ENCODE results near the gene PLCB1.
"Not testable (repeated sequence)": the region's sequence is repeated elsewhere in the genome, so short reads cannot be mapped to it uniquely, and the experiment has no call there.

The PLCB1 gene

DNA sequence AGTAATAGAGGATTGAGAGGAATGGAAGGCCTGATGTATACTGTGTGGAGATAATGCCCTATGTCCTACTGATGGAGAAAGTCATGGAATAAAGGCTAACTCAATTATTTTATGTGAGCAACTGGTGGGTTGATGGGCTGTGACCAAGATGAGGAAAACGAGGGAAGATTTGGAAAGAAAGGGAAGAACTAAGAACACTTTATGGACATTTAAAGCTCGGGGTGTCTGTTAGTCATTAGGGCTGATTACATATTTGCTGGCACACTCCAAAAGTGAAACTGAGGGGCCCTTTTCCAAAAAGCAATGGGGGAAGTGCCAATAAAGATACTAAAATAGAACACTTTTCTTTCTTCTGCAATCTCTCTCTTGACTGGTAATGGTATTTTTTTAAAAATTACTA, 439.5 kb downstream of the PLCB1 start:
- no peak for DNase-seq

DNA sequence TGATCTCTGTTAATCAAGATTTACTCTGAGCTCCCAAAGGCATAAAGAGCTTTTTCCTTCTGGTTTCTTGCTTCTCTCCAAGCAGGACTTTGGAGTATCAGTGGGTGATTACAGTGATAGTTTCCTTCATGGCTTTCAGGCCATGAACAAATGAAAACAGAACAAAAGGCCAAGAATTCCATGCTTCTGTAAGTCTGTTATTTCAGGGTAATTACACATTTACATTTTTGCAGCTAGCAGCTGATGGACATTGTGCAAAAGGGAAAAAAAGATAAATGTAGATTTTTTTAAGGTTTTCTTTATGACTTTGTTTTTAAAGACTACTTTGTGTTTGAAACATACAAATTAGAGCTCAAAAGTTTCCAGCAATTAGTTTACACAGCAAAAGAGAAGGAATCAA, 441.6 kb downstream of the PLCB1 start:
- DNase-seq, result no peak

DNA sequence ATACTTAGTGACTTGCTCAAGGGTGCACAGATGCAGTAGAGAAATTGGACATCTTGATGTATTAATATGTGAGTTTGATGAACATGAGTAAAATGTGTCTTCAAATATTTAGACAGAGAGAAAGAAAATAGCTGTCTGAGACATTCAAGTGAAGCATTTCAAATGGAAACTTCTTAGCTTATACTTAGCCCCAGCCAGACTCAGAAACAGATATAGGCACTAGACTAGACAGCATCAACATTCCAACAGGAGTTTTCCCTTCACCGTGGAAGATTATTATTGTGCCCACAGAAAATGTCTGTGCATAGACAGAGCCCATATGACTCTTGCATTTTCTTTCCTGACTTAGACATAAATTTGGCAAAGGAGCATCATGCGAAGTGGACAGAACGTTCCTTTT, 443.0 kb downstream of the PLCB1 start:
- no peak for DNase-seq

DNA sequence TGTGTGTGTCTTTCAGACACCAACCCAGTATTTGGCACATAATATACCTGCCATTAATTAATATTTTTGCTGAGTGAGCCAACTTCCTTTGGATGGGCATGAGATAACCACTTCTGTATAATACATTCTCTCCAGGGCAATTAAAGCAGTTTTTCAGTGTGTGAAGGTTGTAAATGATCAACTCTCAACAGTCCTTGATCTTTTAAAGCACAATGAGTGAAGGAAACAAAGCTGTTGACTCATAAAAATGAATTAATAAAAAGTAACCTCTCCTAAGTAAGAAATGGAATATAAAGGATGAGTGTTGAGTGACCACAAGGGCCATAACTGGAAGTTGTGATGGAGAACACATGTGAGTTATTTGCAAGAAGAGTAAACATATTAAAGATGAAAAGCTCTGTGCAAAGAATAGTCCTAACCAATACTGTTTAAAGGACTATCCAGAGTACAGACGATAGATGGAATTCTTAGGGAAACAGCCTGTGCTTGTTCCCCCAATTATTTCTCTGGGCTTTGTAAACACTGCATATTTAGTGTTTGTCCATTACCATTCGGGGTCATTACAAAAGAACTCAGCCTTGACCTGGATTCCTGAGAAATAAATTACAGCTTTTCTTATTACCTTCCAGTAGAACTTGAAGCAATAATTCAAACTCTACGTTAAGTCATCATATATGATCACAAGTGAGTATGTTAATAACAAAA, 446.2 kb downstream of the PLCB1 start:
- DNase-seq, result no peak

DNA sequence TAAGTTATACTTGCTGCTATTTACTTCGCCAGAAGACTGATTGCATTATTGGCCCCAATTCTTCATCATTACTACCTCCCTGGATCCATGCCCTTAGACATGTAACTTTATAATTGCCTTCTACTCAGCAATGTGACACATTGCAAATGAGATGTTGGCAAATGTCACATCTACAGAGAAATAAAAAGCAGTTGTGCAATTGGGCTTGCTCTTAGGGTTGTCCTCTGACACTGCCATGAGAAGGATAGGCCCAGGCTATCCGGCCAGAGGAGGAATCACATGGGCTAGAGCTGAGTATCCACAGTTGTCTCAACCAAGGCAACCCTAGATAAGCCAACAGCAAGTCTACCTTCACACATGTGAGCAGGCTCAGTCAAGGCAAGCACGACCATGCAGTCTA, 447.0 kb downstream of the PLCB1 start:
- DNase-seq, result no peak

DNA sequence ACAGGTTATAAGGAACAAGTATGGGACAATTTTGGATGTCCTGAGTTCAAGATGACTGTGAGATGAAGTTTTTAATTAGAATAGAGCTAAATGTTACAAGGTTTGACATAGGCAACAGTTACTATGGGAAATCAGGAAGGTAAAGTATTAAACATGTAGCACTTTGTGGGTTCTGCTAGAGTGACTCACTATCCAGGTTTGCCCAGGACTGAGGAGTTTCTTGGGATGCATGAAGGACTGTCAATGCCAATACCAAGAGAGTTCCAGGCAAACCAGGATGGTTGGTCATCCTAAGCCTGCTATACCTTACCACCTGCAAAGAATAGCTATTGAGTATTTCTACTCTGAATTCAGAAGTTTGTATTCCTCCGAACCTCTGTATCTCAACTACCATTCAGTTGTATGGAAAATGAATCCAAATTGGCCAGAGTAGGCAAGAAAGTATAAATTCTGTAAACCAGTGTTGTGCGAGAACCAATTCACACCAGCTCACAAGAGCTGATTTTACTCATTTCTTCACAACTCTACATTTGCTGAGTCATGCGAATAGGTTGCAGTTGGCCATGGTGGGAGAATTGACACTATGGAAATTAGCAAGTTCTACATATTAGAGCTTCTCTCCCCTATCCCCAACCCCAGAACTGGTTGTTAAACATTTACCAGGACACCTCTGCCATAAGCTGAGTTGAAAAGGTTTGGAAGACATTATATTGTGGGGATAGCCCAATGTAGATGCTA, 449.5 kb downstream of the PLCB1 start:
- DNase-seq, result no peak

DNA sequence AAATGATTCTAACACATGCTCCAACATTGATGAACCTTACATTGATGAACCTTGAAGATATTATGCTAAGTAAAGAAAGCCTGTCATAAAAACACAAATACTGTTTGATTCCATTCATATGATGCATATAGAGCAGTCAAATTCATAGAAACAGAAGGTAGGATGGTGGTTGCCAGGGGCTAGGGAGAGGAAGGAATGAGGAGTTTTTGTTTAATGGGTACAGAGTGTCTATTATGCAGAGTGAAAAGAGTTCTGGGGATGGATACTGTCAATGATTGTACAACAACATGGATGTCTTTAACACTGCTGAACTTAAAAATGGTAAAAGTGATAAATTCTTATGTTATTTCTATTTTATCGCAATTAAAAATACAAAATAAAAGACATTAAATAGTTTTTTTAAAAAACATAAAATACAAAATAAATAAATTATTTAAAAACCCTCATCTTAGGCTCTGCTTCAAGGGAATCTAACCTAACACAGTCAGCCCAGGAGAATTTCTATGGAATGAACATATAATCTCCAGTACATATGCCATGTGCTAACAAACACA, 451.0 kb downstream of the PLCB1 start:
- DNase-seq, result no peak

DNA sequence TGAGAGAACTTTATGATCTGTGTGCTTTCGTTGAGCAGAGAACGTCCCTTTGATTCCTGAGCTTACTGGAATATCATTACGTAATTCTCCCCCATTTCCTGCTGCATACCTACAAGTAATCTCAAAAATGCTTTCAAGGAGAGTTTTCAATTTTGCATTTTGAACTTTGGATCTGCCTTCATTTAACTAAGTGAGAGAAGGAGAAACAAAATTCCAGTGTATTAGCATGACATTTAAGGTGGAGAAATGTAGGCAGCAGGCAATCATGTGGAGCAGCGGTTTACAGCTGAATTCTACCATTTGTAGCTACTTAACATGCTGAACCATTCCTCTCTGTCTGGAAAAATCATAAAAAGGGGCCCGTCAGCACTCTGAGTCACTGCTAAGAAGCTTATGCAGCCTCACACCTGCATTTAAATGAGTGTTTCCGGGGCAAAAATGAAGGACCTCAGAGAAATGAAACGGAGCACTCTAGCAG, 451.5 kb downstream of the PLCB1 start:
- DNase-seq, result no peak

DNA sequence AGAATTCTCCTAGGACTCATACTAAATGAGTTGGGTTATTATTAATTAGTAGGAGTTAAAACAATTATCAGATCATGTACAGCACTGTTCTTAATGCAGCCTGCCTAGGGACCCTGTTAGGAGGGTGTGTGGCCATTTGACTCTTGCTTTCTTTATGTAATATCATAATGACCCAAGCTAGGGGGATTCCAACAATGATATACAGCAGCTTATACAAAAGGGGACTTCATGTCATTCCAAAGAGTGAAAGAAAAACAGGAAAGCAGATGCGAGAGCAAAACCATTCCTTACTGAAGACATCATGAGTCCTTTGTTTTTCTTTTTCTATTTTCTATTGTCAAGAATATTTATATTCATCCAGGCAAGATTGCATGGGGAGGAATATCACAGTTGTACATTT, 455.2 kb downstream of the PLCB1 start:
- DNase-seq, result no peak

DNA sequence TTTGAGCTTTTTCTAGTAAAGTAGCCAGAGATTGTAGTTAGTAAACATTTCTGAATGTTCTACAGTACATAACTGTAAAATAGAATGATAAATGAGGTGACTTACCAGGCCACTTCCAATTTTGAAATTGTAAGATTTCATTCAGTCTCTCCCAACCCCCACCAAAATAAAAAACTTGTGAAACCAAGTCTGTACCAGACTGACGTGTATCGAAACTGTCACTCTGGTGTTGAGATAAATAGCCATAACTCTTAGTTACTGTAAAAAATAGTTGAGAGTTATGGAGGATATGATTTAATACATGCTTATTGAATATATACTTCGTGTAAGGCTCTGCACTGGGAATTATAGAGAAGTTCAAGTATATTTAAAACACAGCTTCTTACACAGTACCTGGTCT, 455.7 kb downstream of the PLCB1 start:
- DNase-seq, result no peak

DNA sequence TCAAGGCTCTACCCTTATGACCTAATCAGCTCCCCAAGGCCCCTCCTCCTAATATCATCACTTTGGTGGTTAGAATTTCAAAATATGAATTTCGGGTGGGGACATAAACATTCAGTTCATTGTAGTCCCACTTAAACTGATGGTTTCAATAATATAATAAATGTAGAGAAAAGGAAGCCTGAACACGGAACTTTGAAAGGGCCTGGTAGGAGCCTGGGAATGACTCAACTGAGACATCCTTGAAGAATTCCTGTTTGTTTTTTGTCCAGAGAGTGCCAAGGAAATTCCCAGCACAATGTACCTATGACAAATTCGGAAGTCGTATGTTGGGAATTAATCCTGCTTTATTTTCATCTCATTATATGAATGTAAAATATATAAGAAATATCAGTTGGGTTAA, 457.9 kb downstream of the PLCB1 start:
- no peak for DNase-seq

DNA sequence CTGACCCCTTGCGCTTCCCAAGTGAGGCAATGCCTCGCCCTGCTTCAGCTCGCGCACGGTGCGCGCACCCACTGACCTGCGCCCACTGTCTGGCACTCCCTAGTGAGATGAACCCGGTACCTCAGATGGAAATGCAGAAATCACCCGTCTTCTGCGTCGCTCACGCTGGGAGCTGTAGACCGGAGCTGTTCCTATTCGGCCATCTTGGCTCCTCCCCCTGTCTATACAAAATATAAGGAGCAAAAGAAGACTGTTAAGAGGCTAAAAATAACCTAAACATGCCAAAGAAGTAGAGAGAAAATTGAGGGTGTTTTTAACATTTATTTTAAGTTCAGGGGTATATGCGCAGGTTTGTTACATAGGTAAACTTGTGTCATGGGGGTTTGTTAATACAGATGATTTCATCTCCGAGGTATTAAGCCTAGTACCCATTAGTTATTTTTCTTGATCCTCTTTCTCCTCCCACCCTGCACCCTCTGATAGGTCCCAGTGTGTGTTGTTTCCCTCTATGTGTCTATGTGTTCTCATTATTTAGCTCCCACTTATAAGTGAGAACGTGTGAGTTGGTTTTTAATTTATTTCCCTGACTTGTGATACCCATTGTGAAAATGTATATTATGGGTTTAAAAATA, 469.0 kb downstream of the PLCB1 start:
- DNase-seq, result not testable (repeated sequence)

DNA sequence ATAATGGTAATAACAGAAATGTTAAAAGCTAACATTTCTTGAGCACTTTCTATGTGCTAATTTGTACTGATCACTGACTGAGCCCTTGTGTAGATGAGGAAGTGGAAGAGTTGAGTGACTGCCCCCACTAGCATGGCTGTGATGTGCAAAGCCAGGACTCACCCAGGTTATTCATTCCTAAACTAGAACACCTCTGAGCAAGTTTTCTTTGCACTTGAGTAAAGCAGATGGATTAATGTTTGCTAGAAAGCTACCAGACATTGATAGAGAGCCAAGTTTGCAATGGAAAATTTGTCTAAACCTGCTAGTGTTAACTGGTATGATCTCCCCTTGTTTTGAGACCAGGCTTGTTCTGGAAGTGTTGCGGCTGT, 469.5 kb downstream of the PLCB1 start:
- no peak for DNase-seq

DNA sequence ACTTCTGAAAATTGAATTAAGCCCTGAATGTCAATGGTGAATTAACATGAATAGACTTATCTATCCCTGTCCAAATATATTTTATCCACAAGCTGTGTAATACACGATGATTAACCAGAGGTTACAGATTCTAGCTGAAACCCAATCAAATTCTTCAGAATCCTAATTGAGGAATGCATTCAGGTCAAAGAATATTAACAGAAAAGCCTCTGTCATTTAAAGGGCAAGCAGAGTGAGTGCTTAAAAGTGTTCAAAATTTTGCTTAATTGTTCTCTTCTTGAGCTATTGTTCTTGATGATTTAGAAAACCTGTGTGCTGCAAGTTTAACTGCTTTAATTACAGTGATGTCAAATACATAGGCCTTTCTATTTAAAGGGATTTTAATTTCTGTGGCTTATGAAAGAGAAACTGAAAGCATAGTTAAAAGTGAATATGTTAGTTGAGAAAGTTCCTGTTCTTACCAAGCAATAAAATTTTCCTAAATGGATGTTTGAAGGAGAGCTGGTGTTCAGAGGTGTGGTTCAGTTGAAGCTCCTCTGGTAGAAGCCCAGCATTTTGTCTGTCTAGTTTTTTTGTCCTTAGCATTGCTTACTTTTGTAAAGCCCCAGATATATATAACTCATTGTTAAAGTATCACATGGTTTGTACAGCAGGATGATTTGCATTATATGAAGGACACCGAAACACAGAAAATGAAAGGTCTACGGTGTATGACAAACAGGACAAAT, 470.5 kb downstream of the PLCB1 start:
- DNase-seq, result no peak

DNA sequence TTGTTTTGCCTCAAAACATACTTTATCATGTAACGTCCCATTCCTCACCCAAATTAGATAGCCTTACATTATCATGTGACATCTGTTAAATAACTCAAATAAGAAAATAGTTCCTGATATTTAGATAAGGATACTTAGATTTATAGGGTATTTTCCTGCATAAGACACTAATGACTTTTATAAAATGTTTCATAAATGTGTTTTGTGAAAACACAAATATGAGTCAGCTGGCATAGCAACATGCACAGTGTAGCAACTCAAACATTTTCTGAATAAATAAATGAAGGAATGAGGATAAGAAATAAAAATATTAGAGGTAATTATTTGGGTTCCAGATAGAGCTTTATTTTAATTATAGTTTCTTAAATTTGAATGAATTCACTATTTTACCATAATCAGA, 476.4 kb downstream of the PLCB1 start:
- DNase-seq, result no peak

DNA sequence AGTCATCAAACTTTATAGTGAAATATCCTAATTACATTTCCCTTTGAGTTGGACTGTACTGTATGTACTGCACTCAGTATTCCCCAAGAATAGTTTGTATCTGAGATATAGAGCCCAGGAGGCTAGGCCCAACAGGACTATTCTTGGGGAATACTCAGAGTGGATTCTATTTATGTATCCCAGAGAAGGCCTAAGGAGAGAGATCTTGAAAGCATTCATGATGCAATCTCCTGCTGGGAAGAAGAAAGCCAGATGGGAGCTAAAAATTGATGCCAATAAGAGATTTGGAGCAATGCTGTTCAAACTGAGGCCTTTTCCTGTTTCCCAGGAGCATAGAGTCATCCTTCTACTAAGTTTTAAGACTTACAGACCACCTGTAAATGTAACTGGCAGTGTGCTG, 484.7 kb downstream of the PLCB1 start:
- no peak for DNase-seq

DNA sequence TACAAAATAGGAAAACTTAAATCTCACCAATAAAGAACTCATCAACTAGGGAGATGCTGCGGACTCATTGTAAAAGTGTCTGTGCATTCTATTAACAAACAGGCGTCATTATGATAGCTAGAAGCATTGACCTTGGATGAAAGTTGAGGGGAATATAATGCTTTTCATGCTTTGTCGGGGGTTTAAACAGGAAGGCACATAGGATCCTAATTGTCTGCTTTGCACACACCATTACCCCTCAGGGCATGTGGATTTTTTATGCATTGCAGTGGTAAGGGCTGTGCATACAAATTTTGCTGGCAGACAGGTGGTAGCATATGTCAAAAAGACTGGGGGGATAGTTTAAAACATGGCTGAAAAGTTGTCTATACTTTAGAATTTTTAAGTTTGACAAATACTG, 488.9 kb downstream of the PLCB1 start:
- DNase-seq, result no peak

DNA sequence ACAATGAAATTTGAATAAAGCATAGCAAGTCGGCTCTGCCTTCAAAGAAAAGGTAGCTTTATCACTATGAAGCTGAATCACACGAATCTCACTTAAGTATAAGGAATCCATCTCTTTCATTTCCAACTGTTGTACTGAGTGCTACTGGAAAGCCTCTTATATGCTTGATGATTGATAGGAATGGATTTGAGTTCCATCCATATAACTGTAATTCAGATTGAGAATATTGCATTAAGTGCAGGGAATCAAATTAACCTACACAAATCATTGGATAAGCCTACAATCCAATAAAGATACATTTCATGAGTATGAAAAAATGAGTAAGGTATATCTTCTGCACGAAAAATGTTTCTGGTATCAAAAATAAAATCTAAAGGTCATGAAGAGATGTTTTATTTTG, 492.0 kb downstream of the PLCB1 start:
- DNase-seq, result no peak

DNA sequence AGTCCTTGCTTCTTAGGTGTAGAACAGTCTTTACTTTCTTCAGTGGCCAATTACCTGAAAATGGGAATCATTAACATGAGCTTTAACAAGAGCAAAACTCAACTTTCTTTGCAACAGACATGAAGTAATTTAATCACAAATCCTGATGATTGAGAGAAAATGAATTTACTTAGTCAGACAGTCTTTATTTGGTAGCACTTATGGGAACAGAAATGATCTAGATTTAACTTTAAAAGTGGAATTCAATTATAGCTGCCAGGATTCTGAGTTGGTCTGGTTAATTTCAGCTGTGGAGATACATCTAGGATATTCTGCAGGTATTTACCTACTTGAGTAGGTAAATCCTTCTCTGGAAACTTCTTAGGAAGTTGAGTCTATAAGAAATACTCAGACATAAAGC, 492.6 kb downstream of the PLCB1 start:
- no peak for DNase-seq

DNA sequence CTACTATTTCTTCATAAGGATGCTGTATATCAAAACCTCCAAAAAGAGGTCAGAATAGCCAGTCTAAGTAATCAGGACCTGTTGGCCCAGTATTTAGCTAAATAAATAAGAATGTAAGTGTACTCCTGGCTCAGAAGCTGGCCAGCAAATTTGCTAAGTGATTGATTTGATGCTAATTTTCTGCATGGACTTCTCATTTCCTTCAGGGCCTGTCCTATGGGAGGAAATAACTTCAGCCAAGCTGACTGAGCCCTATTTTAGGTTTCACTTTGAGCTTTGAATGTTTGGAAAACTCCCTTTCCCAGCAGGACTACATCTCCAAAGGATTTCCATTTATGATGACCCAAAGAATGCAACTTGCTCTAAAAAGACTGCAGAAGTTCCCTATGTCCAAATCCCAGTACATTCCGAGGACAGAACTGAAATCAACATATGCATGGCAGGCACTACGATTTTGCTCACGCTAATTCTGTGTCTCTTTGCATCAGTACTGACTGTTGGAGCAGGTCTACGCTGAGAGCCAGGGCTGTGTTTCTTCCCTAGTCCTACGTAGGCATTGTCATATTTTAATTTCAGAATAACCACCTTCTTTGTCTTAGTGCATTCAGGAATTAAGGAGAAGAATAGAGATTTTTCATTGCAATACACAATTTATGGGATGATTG, 495.4 kb downstream of the PLCB1 start:
- DNase-seq, result no peak

DNA sequence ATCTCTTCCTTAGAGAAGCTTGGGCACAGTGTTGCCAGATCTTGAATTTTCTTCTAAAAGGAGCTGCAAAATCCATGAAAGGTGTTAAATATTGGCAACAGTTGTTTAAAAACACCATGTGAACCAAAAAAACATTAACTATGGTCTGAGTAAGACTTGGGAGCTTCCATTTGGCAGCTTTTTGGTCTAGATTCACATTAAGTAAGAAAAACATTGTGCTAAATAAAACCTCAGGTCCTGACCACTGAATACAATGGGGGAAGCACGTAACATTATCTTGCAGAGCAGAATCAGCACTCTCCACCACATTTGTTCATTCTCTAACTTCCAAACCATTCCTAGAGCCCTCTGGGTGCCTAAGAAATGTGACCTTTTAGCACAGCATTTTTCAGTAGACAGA, 499.2 kb downstream of the PLCB1 start:
- DNase-seq, result no peak

DNA sequence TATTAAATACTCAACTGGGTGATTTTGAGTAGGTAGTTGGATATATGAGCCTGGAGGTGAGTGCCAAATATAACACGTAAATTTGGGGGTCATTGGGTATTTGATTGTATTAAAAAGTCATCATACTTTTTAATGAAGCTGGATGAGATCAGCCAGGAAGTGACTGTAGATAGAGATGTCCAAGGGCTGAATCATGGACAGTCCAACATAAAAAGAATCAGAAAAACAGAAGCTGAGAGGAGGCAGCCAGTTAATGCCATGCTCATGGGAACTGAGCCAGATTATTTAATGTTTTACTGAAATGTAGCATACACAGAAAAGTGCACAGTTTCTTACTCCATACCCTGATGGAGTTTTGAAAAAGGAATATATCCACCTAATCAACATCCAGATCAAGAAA, 501.3 kb downstream of the PLCB1 start:
- DNase-seq, result no peak

Data from NCI-H524 treated with DMSO at 0.1 percent for 48 hours (cell line).